Measurements from ENCODE around the gene TBC1D17.

The TBC1D17 gene

DNA sequence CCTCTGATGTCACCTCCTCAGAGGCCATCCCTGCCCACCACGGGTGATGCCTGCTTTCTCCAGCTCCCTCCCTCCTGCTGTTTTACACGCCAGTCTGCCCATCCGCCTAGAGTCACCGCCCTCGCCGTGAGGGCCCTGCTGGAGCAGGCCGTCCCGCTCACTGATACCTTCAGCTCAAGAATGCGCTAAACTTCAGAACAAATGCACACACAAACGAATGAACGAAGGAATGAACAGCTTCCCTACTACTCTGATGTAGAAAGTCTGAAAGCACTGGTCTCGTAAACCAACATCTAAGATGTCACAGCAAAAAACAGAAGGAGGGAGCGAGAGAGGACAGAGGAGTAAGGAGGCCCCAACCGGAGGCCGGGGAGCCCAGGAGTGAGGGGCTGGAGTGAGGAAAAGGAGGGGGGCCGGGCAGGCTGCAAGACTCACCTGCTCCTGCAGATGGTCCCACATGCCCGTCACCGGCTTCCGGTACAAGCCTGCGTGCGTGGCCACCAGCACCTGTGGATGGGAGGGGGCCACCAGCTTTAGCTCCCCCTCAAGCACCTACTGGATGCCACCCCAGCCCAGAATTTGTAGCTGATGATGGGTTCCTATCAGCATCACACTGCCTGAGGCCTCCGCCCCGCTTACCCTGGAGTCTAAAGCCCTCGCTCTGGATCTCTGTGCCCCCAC is 14.1 kb upstream of the TBC1D17 start:
- TF ChIP-seq, protein P1, sequence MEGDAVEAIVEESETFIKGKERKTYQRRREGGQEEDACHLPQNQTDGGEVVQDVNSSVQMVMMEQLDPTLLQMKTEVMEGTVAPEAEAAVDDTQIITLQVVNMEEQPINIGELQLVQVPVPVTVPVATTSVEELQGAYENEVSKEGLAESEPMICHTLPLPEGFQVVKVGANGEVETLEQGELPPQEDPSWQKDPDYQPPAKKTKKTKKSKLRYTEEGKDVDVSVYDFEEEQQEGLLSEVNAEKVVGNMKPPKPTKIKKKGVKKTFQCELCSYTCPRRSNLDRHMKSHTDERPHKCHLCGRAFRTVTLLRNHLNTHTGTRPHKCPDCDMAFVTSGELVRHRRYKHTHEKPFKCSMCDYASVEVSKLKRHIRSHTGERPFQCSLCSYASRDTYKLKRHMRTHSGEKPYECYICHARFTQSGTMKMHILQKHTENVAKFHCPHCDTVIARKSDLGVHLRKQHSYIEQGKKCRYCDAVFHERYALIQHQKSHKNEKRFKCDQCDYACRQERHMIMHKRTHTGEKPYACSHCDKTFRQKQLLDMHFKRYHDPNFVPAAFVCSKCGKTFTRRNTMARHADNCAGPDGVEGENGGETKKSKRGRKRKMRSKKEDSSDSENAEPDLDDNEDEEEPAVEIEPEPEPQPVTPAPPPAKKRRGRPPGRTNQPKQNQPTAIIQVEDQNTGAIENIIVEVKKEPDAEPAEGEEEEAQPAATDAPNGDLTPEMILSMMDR (IDR thresholded peaks at IDR 0.05): no peak
- Histone ChIP-seq H3K4me1 (peaks cover 0 to 33% (median 23%) of the 10 kb centered on the region in 4 donors), H3K27ac (no peak overlapping the region), H3K27me3 (no peaks in the 10 kb centered on the region), H3K36me3 (peaks cover 5 to 67% (median 50%) of the 10 kb centered on the region in 3 donors), H3K9me3 (no peaks in the 10 kb centered on the region), H3K4me3 (no peak overlapping the region)
- intact Hi-C loops (cut with DNase I; ENCODE audit: low total_unique reads): loop anchor here (10.0 kb wide), 1 partner anchor 99 kb away; the partner anchor contains the start of genes AP2A1 and TSKS
- no peak for DNase-seq

DNA sequence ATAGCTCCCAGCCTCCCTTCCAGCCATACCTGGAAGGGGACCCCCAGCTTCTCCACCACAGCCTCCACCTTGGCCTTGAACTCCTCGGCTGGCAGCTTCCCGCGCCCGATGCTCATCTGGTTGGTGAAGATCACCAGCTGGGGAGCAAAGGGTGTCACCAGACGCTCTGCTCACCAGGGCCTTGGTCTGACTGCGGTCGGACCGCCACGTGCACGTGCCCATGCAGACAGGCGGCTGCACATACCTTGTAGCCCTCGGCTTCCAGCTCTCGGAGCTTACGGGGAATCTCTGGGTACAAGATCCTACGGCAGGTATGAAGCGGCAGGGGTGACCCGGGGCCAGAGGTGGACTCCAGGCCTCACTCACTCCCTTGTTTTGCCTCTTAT is 13.6 kb upstream of the TBC1D17 start:
- peaks cover 0 to 39% (median 26%) of the 10 kb centered on the region in 4 donors for H3K4me1 ChIP-seq
- intact Hi-C loops (cut with DNase I; ENCODE audit: low total_unique reads): loop anchor here (10.0 kb wide), 1 partner anchor 99 kb away; the partner anchor contains the start of genes AP2A1 and TSKS
- TF ChIP-seq, protein P1 (IDR thresholded peaks at IDR 0.05): no peak
- no peaks in the 10 kb centered on the region for H3K27me3 ChIP-seq
- no peak overlapping the region for H3K4me3 ChIP-seq
- peaks cover 0 to 62% (median 46%) of the 10 kb centered on the region in 3 donors for H3K36me3 ChIP-seq
- no peak overlapping the region for H3K27ac ChIP-seq
- H3K9me3 ChIP-seq: no peaks in the 10 kb centered on the region
- no peak for DNase-seq

DNA sequence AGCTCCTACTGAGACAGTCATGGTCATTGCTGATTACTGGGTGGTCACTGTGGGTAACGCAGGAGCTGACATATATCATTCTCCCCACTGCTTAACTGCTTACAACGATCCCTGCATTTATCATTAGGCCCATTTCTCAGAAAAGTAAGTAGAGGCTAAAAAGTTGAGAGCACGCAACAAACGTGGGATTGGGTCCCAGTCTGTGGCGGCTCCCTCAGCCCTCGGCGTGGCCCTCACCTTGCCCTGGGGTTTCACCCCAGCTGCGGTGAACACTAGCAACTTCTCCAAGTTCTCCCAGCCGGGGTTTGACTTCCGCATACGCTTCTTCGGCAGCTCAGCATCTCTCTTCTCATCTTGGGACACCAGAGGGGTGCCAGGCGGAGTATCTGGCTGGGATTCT is 12.6 kb upstream of the TBC1D17 start:
- Histone ChIP-seq H3K36me3 (peaks cover 0 to 52% (median 43%) of the 10 kb centered on the region in 3 donors), H3K27me3 (no peaks in the 10 kb centered on the region), H3K9me3 (no peaks in the 10 kb centered on the region), H3K4me1 (peaks cover 0 to 43% (median 28%) of the 10 kb centered on the region in 4 donors), H3K27ac (peak overlapping the region in 1 of 2 donors; percentile 88), H3K4me3 (no peak overlapping the region)
- intact Hi-C loops (cut with DNase I; ENCODE audit: low total_unique reads): loop anchor here (10.0 kb wide), 1 partner anchor 100 kb away; the partner anchor contains the start of genes AP2A1 and TSKS
- no peak for DNase-seq
- TF ChIP-seq, protein P1 (IDR thresholded peaks at IDR 0.05): no peak

DNA sequence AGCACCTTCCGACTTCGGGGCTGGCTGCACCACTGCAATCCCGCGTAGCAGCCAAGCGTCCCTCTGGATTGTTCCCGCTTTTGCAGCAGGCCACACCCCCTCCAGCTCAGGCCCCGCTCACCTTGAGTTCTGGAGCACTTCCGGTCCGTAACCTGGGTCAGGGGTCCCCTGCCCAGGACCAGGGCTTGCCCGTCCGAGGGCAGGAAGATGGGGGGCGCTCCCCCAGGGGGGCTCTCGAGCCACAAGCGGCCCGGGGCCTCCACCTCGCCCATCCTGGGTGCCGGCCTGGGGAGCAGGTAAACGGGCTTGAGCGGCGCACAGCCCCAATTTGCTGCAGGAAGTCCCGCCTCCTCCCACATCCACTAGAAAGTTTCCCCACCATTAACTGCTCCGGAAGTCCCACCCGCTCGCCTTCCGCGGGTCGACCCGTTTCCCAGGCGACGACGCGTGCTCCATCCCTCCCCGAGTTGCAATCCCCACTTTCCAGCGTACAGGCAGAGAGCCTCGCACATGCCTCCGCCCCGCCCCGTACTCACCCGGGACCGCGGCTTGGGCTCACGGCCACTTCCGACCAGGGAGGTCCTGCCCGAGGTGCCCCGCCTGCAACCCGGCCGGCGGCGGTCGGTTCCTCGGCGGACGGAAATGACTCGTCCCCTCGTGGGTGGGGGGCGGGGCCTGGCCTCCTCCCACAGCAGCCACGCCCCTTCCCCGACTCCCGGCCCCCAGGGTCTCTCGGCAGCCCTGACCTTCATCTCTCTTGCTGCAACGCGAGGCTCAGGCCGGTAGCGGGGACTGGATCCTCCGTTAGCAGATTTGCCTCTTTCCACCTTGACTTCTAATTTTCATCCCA is 10.3 kb upstream of the TBC1D17 start, which contains the start of gene PNKP:
Gene PNKP (minus strand): TSS at position 644 of the 850 bp plus-strand sequence. CDS start 372 bp downstream, at position 272.
- Histone ChIP-seq H3K36me3 (peaks cover 0 to 42% (median 27%) of the 10 kb centered on the region in 3 donors), H3K9me3 (no peaks in the 10 kb centered on the region), H3K4me3 (peak within 1 kb of the TSS; percentile 63 to 68), H3K27me3 (no peaks in the 10 kb centered on the region), H3K27ac (peak within 1 kb of the TSS; percentile 88 to 89), H3K4me1 (peaks cover 0 to 53% (median 36%) of the 10 kb centered on the region in 4 donors)
- peak; percentile 93 to 96 for DNase-seq
- TF ChIP-seq, protein P1 (IDR thresholded peaks at IDR 0.05): no peak
- intact Hi-C loops (cut with DNase I; ENCODE audit: low total_unique reads): loop anchor here (10.0 kb wide), 1 partner anchor 102 kb away; the partner anchor contains the start of genes AP2A1 and TSKS

DNA sequence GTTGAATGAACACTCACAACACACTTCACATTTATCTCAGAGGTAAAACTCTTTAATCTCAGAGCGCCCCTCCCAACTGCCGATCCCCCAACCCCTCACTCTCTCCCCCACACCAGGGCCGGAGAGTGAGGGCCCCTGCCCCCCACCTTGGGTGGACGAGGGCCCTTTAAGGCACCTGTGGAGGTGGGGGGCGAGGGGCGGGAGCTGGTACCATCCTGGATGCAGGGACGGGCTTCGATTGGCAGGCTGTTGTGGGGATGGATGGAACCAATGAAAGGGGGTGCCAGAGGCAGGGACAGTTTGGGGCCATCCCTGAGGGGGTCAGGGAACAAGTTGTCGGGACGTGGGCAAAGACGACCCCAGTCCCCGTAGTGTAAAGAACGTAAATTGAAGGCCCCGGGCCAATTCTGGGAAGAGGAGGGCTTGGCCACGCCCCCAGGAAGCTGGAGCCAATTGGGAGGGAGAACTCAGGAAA is 8.5 kb upstream of the TBC1D17 start:
- intact Hi-C loops (cut with DNase I; ENCODE audit: low total_unique reads): loop anchor here (10.0 kb wide), 1 partner anchor 104 kb away; the partner anchor contains the start of genes AP2A1 and TSKS
- H3K4me3 ChIP-seq: peak overlapping the region; percentile 36 to 53
- peaks cover 0 to 41% (median 8%) of the 10 kb centered on the region in 3 donors for H3K36me3 ChIP-seq
- no peak for DNase-seq
- H3K27ac ChIP-seq: peak overlapping the region; percentile 88 to 89
- TF ChIP-seq, protein P1 (IDR thresholded peaks at IDR 0.05): no peak
- H3K27me3 ChIP-seq: no peaks in the 10 kb centered on the region
- H3K4me1 ChIP-seq: peaks cover 0 to 53% (median 38%) of the 10 kb centered on the region in 4 donors
- H3K9me3 ChIP-seq: no peaks in the 10 kb centered on the region
